Thyroid gland (tissue), 4 donors: ENCODE data around the gene MAGI2.

Experiments used
- POLR2A ChIP-seq, 2 donors: fragments of 450-650 bp; IDR thresholded peaks; one replicate each; pipeline ENCODE4 v1.6.1; 2017; ENCODE audit warnings: antibody characterized with exemption in 2 of 2, mild to moderate bottlenecking in 2 of 2, moderate library complexity in 1 of 2
- TF ChIP-seq, protein P1 (sequence below), 6 experiments: fragments of 200-600 bp in 3 of 6; fragments of 450-650 bp in 3 of 6; sonication (generic) in 3 of 6; IDR thresholded peaks; one replicate each; pipeline ENCODE4 v1.5.1; 2016 to 2019; ENCODE audit warnings: antibody characterized with exemption in 6 of 6, mild to moderate bottlenecking in 2 of 6, inconsistent platforms in 1 of 6, moderate library complexity in 1 of 6

DNA sequence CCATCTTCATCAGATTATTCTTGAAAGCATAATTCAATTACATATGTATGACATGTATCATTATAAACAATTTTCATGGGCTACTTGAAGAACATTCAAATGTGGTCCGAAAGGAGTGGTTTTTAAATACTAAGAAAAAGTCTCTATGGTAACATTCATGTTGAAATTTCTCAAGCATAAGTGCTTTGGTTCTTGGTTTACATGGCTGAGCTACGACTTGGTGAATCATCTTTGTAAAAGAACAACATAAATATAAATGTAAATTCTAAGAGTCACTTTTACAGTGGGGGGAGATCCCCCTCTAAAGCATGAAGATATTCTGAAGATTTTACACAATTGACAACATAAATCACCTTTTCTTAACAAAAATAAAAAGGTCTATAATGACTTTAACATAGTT, 118.6 kb downstream of the MAGI2 start:
- TF ChIP-seq, protein P1, sequence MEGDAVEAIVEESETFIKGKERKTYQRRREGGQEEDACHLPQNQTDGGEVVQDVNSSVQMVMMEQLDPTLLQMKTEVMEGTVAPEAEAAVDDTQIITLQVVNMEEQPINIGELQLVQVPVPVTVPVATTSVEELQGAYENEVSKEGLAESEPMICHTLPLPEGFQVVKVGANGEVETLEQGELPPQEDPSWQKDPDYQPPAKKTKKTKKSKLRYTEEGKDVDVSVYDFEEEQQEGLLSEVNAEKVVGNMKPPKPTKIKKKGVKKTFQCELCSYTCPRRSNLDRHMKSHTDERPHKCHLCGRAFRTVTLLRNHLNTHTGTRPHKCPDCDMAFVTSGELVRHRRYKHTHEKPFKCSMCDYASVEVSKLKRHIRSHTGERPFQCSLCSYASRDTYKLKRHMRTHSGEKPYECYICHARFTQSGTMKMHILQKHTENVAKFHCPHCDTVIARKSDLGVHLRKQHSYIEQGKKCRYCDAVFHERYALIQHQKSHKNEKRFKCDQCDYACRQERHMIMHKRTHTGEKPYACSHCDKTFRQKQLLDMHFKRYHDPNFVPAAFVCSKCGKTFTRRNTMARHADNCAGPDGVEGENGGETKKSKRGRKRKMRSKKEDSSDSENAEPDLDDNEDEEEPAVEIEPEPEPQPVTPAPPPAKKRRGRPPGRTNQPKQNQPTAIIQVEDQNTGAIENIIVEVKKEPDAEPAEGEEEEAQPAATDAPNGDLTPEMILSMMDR (IDR thresholded peaks at IDR 0.05) = no peak
- TF ChIP-seq POLR2A (IDR thresholded peaks at IDR 0.05) = no peak
